ENCODE data around the gene DDR2. TPM values are rescaled to one million over a fixed set of nuclear protein-coding genes. Genes with fewer than 3 reads are reported as not detected.

DDR2 gene
- total RNA-seq, 1 donor from 2014 or later, result 0.09 TPM

DNA sequence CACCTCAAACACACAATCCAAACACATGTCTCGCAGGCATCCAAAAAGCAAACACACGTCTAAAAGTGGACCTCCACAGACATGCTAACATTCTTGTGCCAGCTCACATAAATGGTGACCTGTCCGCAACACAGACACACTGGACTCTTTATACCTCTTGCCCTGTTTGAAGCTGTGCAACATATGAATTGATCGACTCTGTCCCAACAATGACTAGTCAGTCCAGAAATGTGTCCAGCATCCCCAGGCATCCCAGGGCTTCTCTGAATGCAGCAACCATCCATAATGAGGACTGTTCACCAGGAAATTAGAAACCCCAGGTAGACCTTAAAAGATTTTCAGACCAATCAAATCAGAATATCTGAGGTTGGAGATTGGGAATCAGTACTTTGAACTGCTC is 3.2 kb downstream of the DDR2 start:
- H3K27ac Mint-ChIP-seq, result no peak overlapping the region
- ATAC-seq (ENCODE audit: low read depth), result no peak
- H3K4me3 Mint-ChIP-seq, result no peak overlapping the region
- H3K36me3 Mint-ChIP-seq (ENCODE audit: low read depth), result no peaks in the 10 kb centered on the region
- CTCF ChIA-PET, result no interaction called here
- TF ChIP-seq, protein P1, sequence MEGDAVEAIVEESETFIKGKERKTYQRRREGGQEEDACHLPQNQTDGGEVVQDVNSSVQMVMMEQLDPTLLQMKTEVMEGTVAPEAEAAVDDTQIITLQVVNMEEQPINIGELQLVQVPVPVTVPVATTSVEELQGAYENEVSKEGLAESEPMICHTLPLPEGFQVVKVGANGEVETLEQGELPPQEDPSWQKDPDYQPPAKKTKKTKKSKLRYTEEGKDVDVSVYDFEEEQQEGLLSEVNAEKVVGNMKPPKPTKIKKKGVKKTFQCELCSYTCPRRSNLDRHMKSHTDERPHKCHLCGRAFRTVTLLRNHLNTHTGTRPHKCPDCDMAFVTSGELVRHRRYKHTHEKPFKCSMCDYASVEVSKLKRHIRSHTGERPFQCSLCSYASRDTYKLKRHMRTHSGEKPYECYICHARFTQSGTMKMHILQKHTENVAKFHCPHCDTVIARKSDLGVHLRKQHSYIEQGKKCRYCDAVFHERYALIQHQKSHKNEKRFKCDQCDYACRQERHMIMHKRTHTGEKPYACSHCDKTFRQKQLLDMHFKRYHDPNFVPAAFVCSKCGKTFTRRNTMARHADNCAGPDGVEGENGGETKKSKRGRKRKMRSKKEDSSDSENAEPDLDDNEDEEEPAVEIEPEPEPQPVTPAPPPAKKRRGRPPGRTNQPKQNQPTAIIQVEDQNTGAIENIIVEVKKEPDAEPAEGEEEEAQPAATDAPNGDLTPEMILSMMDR (IDR thresholded peaks at IDR 0.05), result no peak
- H3K4me1 Mint-ChIP-seq, result peaks cover 2% of the 10 kb centered on the region
- POLR2A ChIA-PET, result no interaction called here
- H3K9me3 Mint-ChIP-seq, result no peaks in the 10 kb centered on the region
- intact Hi-C loops (cut with micrococcal nuclease), result no loop called here
- peaks cover 8% of the 10 kb centered on the region for H3K27me3 Mint-ChIP-seq
- DNase-seq, result no peak

GRCh38 chr1:162639718-162640117 is 7.5 kb downstream of the DDR2 start:
- Mint-ChIP-seq H3K9me3 (no peaks in the 10 kb centered on the region), H3K4me1 (peaks cover 2% of the 10 kb centered on the region), H3K4me3 (no peak overlapping the region), H3K36me3 (ENCODE audit: low read depth) (no peaks in the 10 kb centered on the region), H3K27me3 (peaks cover 6% of the 10 kb centered on the region), H3K27ac (no peak overlapping the region)
- intact Hi-C loops (cut with micrococcal nuclease), result no loop called here
- POLR2A ChIA-PET, result no interaction called here
- CTCF ChIA-PET, result no interaction called here
- TF ChIP-seq, protein P1 (IDR thresholded peaks at IDR 0.05), result no peak
- ATAC-seq (ENCODE audit: low read depth) (no peak), DNase-seq (no peak)

GRCh38 chr1:162641114-162641513 is 8.8 kb downstream of the DDR2 start:
- Mint-ChIP-seq H3K4me1 (peaks cover 2% of the 10 kb centered on the region), H3K9me3 (no peaks in the 10 kb centered on the region), H3K27me3 (peaks cover 6% of the 10 kb centered on the region), H3K4me3 (no peak overlapping the region), H3K36me3 (ENCODE audit: low read depth) (no peaks in the 10 kb centered on the region), H3K27ac (no peak overlapping the region)
- ChIA-PET CTCF (no interaction called here), POLR2A (no interaction called here)
- ATAC-seq (ENCODE audit: low read depth) (no peak), DNase-seq (no peak)
- intact Hi-C loops (cut with micrococcal nuclease), result no loop called here
- TF ChIP-seq, protein P1 (IDR thresholded peaks at IDR 0.05), result no peak

DNA sequence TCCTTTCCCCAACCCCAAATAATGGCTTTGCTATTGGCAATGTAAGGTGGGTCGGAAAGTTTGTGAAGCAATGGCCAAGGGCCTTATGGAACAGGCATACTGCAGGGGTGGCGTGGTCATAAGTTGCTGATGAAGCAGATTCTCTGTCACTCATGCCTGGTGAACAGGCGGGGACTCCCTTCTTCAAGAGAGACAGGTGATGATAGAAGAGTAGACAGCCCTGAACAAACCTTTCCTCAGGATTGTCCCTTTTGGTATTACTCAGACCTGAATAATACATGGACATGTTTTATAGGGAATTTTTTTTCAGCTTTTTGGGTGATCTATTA is 12.7 kb downstream of the DDR2 start:
- intact Hi-C loops (cut with micrococcal nuclease), result no loop called here
- no peaks in the 10 kb centered on the region for H3K36me3 Mint-ChIP-seq (ENCODE audit: low read depth)
- ChIA-PET CTCF (no interaction called here), POLR2A (no interaction called here)
- no peaks in the 10 kb centered on the region for H3K9me3 Mint-ChIP-seq
- ATAC-seq (ENCODE audit: low read depth) (no peak), DNase-seq (no peak)
- TF ChIP-seq, protein P1 (IDR thresholded peaks at IDR 0.05), result no peak
- H3K27me3 Mint-ChIP-seq, result peaks cover 18% of the 10 kb centered on the region
- H3K4me1 Mint-ChIP-seq, result no peaks in the 10 kb centered on the region
- H3K4me3 Mint-ChIP-seq, result no peak overlapping the region
- H3K27ac Mint-ChIP-seq, result no peak overlapping the region

GRCh38 chr1:162645666-162646065 is 13.4 kb downstream of the DDR2 start:
- ATAC-seq (ENCODE audit: low read depth) (no peak), DNase-seq (no peak)
- no peak overlapping the region for H3K27ac Mint-ChIP-seq
- no peaks in the 10 kb centered on the region for H3K4me1 Mint-ChIP-seq
- H3K4me3 Mint-ChIP-seq, result no peak overlapping the region
- TF ChIP-seq, protein P1 (IDR thresholded peaks at IDR 0.05), result no peak
- H3K9me3 Mint-ChIP-seq, result no peaks in the 10 kb centered on the region
- ChIA-PET POLR2A (no interaction called here), CTCF (no interaction called here)
- peaks cover 18% of the 10 kb centered on the region for H3K27me3 Mint-ChIP-seq
- intact Hi-C loops (cut with micrococcal nuclease), result no loop called here
- no peaks in the 10 kb centered on the region for H3K36me3 Mint-ChIP-seq (ENCODE audit: low read depth)
